Measurements from ENCODE around the gene MYL9.

MYL9 gene

DNA sequence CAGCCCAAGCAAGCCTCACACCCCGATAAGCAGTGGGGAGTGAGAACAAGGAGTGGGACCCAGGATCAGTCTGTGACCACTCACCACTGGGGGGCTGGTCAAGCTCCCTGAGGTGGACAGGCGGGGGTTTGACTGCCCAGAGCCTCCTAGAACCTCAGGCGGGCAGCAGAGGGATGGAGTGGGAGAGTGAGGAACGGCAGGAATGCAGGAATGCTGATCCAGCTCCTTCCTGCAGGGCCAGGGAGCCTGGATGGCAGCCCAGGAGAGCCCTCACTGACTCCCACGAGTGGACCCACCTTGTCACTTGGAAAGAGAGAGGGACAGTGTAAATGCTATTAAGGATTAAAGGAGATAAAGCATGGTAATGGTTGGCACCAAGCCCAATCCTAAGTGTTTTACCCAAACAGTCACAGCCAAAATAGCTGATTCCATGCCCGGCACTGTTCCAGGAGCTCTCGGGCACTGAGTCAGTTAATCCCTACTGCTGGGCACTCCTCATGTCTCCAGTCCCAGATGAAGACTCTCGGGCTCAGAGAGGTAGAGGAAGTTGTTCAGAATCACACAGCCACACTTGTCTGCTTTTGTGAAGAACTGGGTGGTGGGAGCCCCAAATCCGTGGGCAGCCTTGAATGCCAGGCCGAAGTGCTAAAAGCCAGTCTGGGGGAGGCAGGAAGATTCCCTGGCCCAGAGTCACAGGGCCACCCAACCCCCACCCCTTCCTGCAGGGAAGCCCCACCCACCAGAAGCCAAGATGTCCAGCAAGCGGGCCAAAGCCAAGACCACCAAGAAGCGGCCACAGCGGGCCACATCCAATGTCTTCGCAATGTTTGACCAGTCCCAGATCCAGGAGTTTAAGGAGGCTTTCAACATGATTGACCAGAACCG lies 3.1 kb downstream of the MYL9 start:
- TF ChIP-seq TEAD4 (IDR thresholded peaks at IDR 0.05), result no peak
- TF ChIP-seq CEBPB (IDR thresholded peaks at IDR 0.05), result no peak
- no peak for TF ChIP-seq EP300 (IDR thresholded peaks at IDR 0.05; ENCODE audit: borderline replicate concordance)
- TF ChIP-seq CREB1 (IDR thresholded peaks at IDR 0.05; ENCODE audit: low read depth), result no peak
- TF ChIP-seq TAF1 (IDR thresholded peaks at IDR 0.05; ENCODE audit: low read depth), result no peak
- no peak for TF ChIP-seq ZBTB7A (IDR thresholded peaks at IDR 0.05; ENCODE audit: low read depth)
- TF ChIP-seq EGR1 (IDR thresholded peaks at IDR 0.05), result no peak
- TF ChIP-seq, protein P1, sequence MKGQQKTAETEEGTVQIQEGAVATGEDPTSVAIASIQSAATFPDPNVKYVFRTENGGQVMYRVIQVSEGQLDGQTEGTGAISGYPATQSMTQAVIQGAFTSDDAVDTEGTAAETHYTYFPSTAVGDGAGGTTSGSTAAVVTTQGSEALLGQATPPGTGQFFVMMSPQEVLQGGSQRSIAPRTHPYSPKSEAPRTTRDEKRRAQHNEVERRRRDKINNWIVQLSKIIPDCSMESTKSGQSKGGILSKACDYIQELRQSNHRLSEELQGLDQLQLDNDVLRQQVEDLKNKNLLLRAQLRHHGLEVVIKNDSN (IDR thresholded peaks at IDR 0.05), result no peak
- TF ChIP-seq, protein P2, sequence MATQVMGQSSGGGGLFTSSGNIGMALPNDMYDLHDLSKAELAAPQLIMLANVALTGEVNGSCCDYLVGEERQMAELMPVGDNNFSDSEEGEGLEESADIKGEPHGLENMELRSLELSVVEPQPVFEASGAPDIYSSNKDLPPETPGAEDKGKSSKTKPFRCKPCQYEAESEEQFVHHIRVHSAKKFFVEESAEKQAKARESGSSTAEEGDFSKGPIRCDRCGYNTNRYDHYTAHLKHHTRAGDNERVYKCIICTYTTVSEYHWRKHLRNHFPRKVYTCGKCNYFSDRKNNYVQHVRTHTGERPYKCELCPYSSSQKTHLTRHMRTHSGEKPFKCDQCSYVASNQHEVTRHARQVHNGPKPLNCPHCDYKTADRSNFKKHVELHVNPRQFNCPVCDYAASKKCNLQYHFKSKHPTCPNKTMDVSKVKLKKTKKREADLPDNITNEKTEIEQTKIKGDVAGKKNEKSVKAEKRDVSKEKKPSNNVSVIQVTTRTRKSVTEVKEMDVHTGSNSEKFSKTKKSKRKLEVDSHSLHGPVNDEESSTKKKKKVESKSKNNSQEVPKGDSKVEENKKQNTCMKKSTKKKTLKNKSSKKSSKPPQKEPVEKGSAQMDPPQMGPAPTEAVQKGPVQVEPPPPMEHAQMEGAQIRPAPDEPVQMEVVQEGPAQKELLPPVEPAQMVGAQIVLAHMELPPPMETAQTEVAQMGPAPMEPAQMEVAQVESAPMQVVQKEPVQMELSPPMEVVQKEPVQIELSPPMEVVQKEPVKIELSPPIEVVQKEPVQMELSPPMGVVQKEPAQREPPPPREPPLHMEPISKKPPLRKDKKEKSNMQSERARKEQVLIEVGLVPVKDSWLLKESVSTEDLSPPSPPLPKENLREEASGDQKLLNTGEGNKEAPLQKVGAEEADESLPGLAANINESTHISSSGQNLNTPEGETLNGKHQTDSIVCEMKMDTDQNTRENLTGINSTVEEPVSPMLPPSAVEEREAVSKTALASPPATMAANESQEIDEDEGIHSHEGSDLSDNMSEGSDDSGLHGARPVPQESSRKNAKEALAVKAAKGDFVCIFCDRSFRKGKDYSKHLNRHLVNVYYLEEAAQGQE (IDR thresholded peaks at IDR 0.05; ENCODE audit: low read depth), result no peak
- TF ChIP-seq, protein P3, sequence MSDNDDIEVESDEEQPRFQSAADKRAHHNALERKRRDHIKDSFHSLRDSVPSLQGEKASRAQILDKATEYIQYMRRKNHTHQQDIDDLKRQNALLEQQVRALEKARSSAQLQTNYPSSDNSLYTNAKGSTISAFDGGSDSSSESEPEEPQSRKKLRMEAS (IDR thresholded peaks at IDR 0.05), result no peak
- no peak for TF ChIP-seq YY1 (IDR thresholded peaks at IDR 0.05; ENCODE audit: low read depth)
- TF ChIP-seq RAD21 (IDR thresholded peaks at IDR 0.05; ENCODE audit: low read depth), result no peak
- no peak for TF ChIP-seq TCF12 (IDR thresholded peaks at IDR 0.05; ENCODE audit: low read depth)

DNA sequence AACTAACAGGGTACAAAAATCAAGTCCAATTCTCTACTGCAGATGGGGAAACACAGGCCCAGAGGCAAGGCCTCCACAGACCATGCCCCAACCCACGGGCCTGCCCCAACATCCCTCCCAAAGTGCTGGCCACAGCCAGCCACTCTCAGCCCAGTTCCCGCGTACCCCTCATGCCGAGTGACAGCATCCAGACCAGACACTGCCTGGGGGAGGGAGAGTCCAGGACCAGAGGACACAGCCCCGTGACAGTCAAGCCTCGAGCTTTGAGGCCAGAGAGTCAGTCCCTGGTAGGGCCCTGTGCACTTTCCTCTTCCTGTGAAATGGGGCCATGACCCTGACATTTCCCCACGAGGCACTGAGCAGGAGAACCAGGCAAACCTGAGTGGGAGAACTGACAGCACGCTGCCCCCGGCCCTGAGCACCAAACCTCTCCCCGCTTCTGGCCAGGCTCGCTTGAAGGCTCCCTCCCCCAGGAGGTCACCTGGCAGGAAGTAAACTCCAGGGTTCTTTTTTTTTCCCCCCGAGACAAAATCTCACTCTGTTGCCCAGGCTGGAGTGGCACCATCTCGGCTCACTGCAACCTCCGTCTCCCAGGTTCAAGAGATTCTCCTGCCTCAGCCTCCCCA lies 4.9 kb downstream of the MYL9 start:
- TF ChIP-seq, protein P1 (IDR thresholded peaks at IDR 0.05), result no peak
- TF ChIP-seq TEAD4 (IDR thresholded peaks at IDR 0.05) (no peak), RAD21 (IDR thresholded peaks at IDR 0.05; ENCODE audit: low read depth) (no peak), ZBTB7A (IDR thresholded peaks at IDR 0.05; ENCODE audit: low read depth) (no peak), EP300 (IDR thresholded peaks at IDR 0.05; ENCODE audit: borderline replicate concordance) (no peak), TAF1 (IDR thresholded peaks at IDR 0.05; ENCODE audit: low read depth) (no peak), CEBPB (IDR thresholded peaks at IDR 0.05) (no peak), EGR1 (IDR thresholded peaks at IDR 0.05) (no peak), YY1 (IDR thresholded peaks at IDR 0.05; ENCODE audit: low read depth) (no peak), CREB1 (IDR thresholded peaks at IDR 0.05; ENCODE audit: low read depth) (no peak), NFIC (IDR thresholded peaks at IDR 0.05) (no peak), FOXM1 (IDR thresholded peaks at IDR 0.05; ENCODE audit: borderline replicate concordance, low read depth) (no peak), TCF12 (IDR thresholded peaks at IDR 0.05; ENCODE audit: low read depth) (no peak)
- TF ChIP-seq, protein P2 (IDR thresholded peaks at IDR 0.05; ENCODE audit: low read depth), result no peak
- TF ChIP-seq, protein P3 (IDR thresholded peaks at IDR 0.05), result no peak

DNA sequence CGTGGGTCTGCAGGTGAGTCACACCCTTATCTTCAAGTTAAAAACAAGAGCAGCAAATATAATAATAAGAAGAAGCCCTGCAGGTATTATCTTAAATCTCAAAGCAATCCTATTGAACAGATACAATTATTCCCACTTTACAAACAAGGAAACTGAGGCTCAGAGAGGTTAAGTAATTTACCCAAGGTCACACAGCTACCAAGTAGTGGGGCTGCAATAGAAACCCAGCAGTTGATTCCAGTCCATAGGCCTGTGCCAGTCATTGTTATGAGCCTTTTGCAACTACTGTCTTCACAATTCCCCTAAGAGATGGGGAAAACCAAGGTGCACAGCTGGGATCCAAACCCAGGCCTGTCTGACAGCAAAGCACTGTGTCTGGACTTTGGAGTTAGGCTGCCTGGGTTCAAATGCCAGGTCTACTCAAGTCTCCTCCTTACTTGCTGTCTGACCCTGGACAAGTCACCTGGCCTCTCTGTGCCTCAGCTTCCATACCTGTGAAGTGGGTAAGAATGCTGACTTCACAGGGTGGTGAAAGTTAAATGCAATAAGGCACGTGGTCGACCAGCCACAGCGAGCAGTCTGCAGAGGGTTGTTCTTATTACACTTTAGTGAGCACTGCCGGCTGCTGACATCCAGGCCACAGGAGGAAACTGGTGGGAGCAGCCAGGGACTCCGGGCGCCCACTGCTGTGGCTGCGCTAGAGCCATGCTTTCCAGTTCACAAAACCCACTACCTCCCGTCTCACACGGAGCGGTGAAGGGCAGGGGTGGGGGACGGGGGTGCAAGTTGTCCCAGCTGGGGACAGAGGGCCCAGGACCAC lies 6.1 kb downstream of the MYL9 start:
- TF ChIP-seq EGR1 (IDR thresholded peaks at IDR 0.05) (no peak), TAF1 (IDR thresholded peaks at IDR 0.05; ENCODE audit: low read depth) (no peak), NFIC (IDR thresholded peaks at IDR 0.05) (no peak), TCF12 (IDR thresholded peaks at IDR 0.05; ENCODE audit: low read depth) (no peak), YY1 (IDR thresholded peaks at IDR 0.05; ENCODE audit: low read depth) (no peak), CREB1 (IDR thresholded peaks at IDR 0.05; ENCODE audit: low read depth) (no peak), RAD21 (IDR thresholded peaks at IDR 0.05; ENCODE audit: low read depth) (no peak), TEAD4 (IDR thresholded peaks at IDR 0.05) (no peak), ZBTB7A (IDR thresholded peaks at IDR 0.05; ENCODE audit: low read depth) (no peak), CEBPB (IDR thresholded peaks at IDR 0.05) (no peak)
- TF ChIP-seq, protein P2 (IDR thresholded peaks at IDR 0.05; ENCODE audit: low read depth), result no peak
- TF ChIP-seq, protein P1 (IDR thresholded peaks at IDR 0.05), result no peak
- TF ChIP-seq, protein P3 (IDR thresholded peaks at IDR 0.05), result no peak
